Measurements from ENCODE around the gene ACSF2.
"Not testable (repeated sequence)": the region's sequence is repeated elsewhere in the genome, so short reads cannot be mapped to it uniquely, and the experiment has no call there.

ACSF2 gene

DNA sequence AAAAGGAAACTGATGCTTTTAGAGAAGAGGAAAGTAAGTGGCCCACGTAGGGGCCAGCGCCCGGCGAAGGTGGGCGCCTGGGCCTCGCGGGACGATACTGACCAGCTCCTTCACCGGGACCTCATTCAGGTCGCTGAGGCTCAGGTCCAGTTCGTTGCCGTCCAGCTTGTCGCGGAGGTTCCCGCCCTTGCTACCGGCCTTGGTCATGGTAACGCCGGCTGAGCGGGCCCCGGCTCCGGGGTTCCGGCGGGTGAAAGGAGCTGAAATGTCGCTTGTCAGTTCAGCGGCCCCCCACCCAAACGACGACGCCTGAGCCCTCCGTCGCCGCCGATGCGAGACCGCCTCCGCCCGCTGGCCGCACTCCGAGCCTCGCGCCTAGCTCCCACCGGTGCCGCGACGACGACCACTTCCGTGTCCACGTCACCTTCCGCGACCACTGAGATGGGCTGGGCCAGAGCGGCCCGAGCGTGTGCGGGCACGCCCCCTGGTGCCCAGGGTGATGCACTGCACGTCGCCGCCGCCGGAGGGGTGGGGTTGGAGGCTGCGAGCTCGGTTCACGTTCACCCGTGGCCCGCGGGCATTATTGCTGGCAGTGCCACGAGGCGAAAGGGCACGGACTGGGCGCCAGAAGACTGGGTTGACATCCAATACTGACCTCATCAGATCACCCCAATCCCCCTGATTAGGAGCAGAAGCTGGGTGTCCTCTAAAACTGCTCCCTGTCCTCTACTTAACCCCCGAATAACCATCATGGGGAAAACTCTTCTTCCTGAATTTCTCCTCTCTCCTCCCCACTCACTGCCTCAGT, 28.7 kb upstream of the ACSF2 start, which contains the start of gene LRRC59:
LRRC59 (minus strand) TSS at position 413 of the 808 bp plus-strand sequence; CDS start at position 207, 206 bp downstream.
- TF ChIP-seq ZFX (IDR thresholded peaks at IDR 0.05) = peak; percentile 69
- TF ChIP-seq CTCF (conservative IDR thresholded peaks at IDR 0.05) = peak; percentile 99
- H3K27ac ChIP-seq = peak within 1 kb of the TSS; percentile 91

DNA sequence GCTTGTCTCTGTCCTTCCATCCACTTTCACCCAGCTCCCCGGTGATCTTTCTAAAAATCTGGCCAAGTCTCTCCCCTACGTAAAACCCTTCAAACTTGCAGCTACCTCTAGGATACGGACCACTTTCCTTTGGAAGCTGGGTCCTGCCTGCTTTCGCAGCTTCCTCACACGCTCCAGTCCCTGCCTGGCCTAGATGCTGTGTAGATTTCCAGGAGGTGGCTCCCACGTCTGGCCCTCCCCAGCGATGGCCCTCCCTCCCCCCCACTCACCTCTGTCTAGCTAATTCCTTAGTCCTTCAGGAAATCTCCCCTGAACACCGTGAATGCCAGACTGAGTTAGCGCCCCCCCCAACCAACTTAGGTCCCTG, 28.1 kb upstream of the ACSF2 start:
- no peak for TF ChIP-seq ZFX (IDR thresholded peaks at IDR 0.05)
- peak overlapping the region; percentile 91 for H3K27ac ChIP-seq

DNA sequence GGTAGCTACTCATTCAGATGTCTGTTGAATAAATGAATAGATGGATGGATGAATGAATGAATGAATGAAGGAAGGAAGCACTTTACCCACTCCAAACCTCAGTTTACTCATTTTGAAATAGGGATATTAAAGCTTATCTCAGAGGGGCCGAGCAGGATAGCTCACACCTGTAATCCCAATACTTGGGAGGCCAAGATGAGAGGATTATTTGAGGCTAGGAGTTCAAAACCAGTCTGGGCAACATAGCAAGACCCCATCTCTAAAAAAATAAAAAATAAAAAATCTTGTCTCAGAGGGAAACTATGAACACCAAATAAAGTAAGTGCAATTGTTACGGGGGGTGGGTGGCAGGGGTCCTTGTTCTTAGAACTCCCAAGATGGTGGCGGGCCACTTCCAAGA, 27.3 kb upstream of the ACSF2 start:
- H3K27ac ChIP-seq = not testable (repeated sequence)

DNA sequence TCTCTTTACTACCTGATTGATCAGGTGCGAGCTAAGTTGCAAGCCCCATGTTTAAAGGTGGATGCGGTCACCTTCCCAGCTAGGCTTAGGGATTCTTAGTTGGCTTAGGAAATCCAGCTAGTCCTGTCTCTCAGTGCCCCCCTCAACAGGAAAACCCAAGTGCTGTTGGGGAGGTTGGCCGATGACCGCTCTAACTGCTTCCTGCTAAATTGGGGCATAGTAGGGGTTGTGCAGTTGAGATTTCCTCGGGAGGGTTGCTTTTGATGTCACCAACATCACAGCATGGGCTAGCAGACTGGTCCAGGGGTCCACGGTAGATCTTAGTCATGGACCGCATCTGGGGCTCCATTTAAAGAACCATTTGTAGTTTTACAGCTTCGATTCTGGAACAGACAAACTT, 26.4 kb upstream of the ACSF2 start:
- not testable (repeated sequence) for H3K27ac ChIP-seq

DNA sequence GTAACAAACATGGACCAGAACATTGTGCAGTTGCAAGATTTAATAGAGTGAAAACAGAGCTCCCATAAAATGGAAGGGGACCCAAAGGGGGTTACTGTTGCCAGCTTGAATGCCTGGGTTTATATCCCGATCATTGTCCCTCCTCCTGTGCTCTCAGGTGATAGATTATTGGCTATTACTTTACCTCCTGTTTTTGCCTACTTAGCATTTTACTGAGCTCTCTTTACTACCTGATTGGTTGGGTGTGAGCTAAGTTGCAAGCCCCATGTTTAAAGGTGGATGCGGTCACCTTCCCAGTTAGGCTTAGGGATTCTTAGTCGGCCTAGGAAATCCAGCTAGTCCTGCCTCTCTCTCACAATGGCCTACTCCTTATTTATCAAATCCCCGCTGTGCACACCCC, 20.7 kb upstream of the ACSF2 start:
- not testable (repeated sequence) for H3K27ac ChIP-seq

GRCh38 chr17:50406578-50406977, 19.4 kb upstream of the ACSF2 start:
- no peak overlapping the region for H3K27ac ChIP-seq
- TF ChIP-seq ZFX (IDR thresholded peaks at IDR 0.05) = no peak
- no peak for TF ChIP-seq CTCF (conservative IDR thresholded peaks at IDR 0.05)

DNA sequence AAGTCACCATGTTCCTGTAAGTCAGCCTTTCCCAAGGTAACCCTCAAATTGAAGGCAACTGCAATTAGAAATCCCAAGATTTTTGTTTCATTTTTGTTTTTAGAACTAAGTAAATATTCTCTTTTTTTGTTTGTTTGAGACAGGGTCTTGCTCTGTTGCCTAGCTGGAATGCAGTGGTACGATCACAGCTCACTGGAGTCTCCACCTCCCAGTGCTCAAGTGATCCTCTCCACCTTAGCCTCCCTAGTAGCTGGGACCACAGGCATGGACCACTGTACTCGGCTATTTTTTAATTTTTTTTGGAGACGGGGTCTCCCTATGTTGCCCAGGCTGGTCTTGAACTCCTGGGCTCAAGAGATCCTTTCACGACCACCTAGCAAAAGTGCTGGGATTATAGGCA, 18.1 kb upstream of the ACSF2 start:
- H3K27ac ChIP-seq = no peak overlapping the region
- TF ChIP-seq CTCF (conservative IDR thresholded peaks at IDR 0.05) (no peak), ZFX (IDR thresholded peaks at IDR 0.05) (no peak)

- TF ChIP-seq CTCF (conservative IDR thresholded peaks at IDR 0.05) = no peak
- TF ChIP-seq ZFX (IDR thresholded peaks at IDR 0.05) = no peak
- H3K27ac ChIP-seq = no peak overlapping the region
These were observed 13.8 kb upstream of the ACSF2 start for GRCh38 chr17:50412188-50412732.

- H3K27ac ChIP-seq = no peak overlapping the region
- TF ChIP-seq CTCF (conservative IDR thresholded peaks at IDR 0.05) = no peak
- TF ChIP-seq ZFX (IDR thresholded peaks at IDR 0.05) = no peak
These were observed 11.2 kb upstream of the ACSF2 start for GRCh38 chr17:50414808-50415207.

DNA sequence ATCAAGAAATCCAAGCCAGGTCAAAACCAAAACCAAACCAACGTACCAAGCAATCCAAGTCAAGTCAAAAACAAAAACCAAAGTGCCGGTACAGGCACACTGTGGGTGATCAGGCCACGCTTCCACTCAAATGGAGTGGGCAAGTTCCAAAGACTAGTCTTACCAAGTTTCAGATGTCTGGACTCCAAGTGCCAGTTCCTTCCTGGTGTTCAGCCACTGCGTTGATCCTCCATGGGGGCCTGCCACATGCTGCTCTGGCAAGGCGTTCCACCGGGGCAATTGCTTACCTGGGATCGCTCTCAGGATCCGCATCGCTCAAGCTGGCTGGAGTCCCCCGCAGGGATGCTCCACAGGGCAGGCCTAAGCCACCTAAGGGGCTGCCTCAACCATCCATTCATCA, 6.4 kb upstream of the ACSF2 start:
- H3K27ac ChIP-seq = not testable (repeated sequence)
